Stomach smooth muscle (tissue), 2 donors: Measurements from ENCODE around the gene OR2D2.
"Not testable (repeated sequence)": the region's sequence is repeated elsewhere in the genome, so short reads cannot be mapped to it uniquely, and the experiment has no call there.

Source experiments
- H3K27ac ChIP-seq: one replicate; pipeline ENCODE4 v1.7.0; 2013; ENCODE audit warnings: mild to moderate bottlenecking, low read length, inconsistent platforms
- H3K27me3 ChIP-seq, 2 donors: one replicate each; pipeline ENCODE4 v1.7.0; 2013; ENCODE audit warnings: low read length in 2 of 2; ENCODE audit not compliant: insufficient read depth in 2 of 2, control insufficient read depth in 1 of 2
- H3K36me3 ChIP-seq, 2 donors: one replicate each; pipeline ENCODE4 v1.7.0; 2013; ENCODE audit warnings: low read length in 2 of 2; ENCODE audit not compliant: control insufficient read depth in 2 of 2, insufficient read depth in 2 of 2
- H3K4me1 ChIP-seq: one replicate; pipeline ENCODE4 v1.7.0; 2013; ENCODE audit warnings: low read length; ENCODE audit not compliant: control insufficient read depth, insufficient read depth
- H3K4me3 ChIP-seq, 2 donors: one replicate each; pipeline ENCODE4 v1.7.0; 2013; ENCODE audit warnings: low read length in 2 of 2
- H3K9ac ChIP-seq, 2 donors: one replicate each; pipeline ENCODE4 v1.7.0; 2013; ENCODE audit warnings: low read length in 2 of 2, mild to moderate bottlenecking in 1 of 2
- H3K9me3 ChIP-seq, 2 donors: one replicate each; pipeline ENCODE4 v1.7.0; 2013; ENCODE audit warnings: low read length in 2 of 2; ENCODE audit not compliant: control insufficient read depth in 2 of 2
- donor health status: healthy.
- donor health status: Pancreatic carcinoma.

The OR2D2 gene

GRCh38 chr11:6919698-6920097 is 27.4 kb upstream of the OR2D2 start:
- no peaks in the 10 kb centered on the region for H3K27me3 ChIP-seq
- no peak overlapping the region for H3K27ac ChIP-seq
- H3K4me3 ChIP-seq: no peak overlapping the region
- H3K4me1 ChIP-seq: no peaks in the 10 kb centered on the region
- H3K36me3 ChIP-seq: no peaks in the 10 kb centered on the region
- no peak overlapping the region for H3K9ac ChIP-seq
- H3K9me3 ChIP-seq: no peaks in the 10 kb centered on the region

GRCh38 chr11:6911948-6912347 is 19.6 kb upstream of the OR2D2 start:
- Histone ChIP-seq H3K36me3 (no peaks in the 10 kb centered on the region), H3K9ac (no peak overlapping the region), H3K9me3 (no peaks in the 10 kb centered on the region), H3K27me3 (no peaks in the 10 kb centered on the region), H3K4me1 (no peaks in the 10 kb centered on the region), H3K27ac (no peak overlapping the region), H3K4me3 (no peak overlapping the region)

GRCh38 chr11:6911378-6911777 is 19.1 kb upstream of the OR2D2 start:
- H3K27ac ChIP-seq: no peak overlapping the region
- H3K36me3 ChIP-seq: no peaks in the 10 kb centered on the region
- no peak overlapping the region for H3K4me3 ChIP-seq
- no peaks in the 10 kb centered on the region for H3K9me3 ChIP-seq
- H3K4me1 ChIP-seq: no peaks in the 10 kb centered on the region
- no peak overlapping the region for H3K9ac ChIP-seq
- no peaks in the 10 kb centered on the region for H3K27me3 ChIP-seq

- H3K4me3 ChIP-seq, H3K27me3 ChIP-seq, H3K4me1 ChIP-seq, H3K9me3 ChIP-seq, H3K36me3 ChIP-seq, H3K9ac ChIP-seq, H3K27ac ChIP-seq: not testable (repeated sequence)
Observed at GRCh38 chr11:6904804-6905203, 12.5 kb upstream of the OR2D2 start.

GRCh38 chr11:6900327-6900999 is 8.2 kb upstream of the OR2D2 start:
- no peak overlapping the region for H3K27ac ChIP-seq
- no peak overlapping the region for H3K4me3 ChIP-seq
- H3K9me3 ChIP-seq: no peaks in the 10 kb centered on the region
- no peaks in the 10 kb centered on the region for H3K4me1 ChIP-seq
- H3K36me3 ChIP-seq: no peaks in the 10 kb centered on the region
- no peaks in the 10 kb centered on the region for H3K27me3 ChIP-seq
- no peak overlapping the region for H3K9ac ChIP-seq

- no peak overlapping the region for H3K4me3 ChIP-seq
- H3K4me1 ChIP-seq: no peaks in the 10 kb centered on the region
- H3K36me3 ChIP-seq: no peaks in the 10 kb centered on the region
- H3K9me3 ChIP-seq: no peaks in the 10 kb centered on the region
- H3K27me3 ChIP-seq: no peaks in the 10 kb centered on the region
- H3K9ac ChIP-seq: no peak overlapping the region
- H3K27ac ChIP-seq: no peak overlapping the region
Observed at GRCh38 chr11:6898911-6899310, 6.6 kb upstream of the OR2D2 start.

- peaks cover 0 to 2% of the 10 kb centered on the region in 2 donors for H3K27me3 ChIP-seq
- H3K4me1 ChIP-seq: no peaks in the 10 kb centered on the region
- H3K9ac ChIP-seq: no peak overlapping the region
- no peaks in the 10 kb centered on the region for H3K9me3 ChIP-seq
- no peaks in the 10 kb centered on the region for H3K36me3 ChIP-seq
- no peak overlapping the region for H3K4me3 ChIP-seq
- H3K27ac ChIP-seq: no peak overlapping the region
Observed at GRCh38 chr11:6895010-6895409, 2.7 kb upstream of the OR2D2 start.

GRCh38 chr11:6894097-6894496 is 1.8 kb upstream of the OR2D2 start:
- Histone ChIP-seq H3K4me1 (no peaks in the 10 kb centered on the region), H3K36me3 (no peaks in the 10 kb centered on the region), H3K9me3 (no peaks in the 10 kb centered on the region), H3K9ac (no peak overlapping the region), H3K27ac (no peak overlapping the region), H3K4me3 (no peak overlapping the region), H3K27me3 (peaks cover 0 to 2% of the 10 kb centered on the region in 2 donors)

GRCh38 chr11:6889835-6890234 is 2.5 kb downstream of the OR2D2 start:
- no peak overlapping the region for H3K27ac ChIP-seq
- no peak overlapping the region for H3K4me3 ChIP-seq
- peaks cover 0 to 2% of the 10 kb centered on the region in 2 donors for H3K27me3 ChIP-seq
- H3K9me3 ChIP-seq: peaks cover 0 to 3% of the 10 kb centered on the region in 2 donors
- H3K4me1 ChIP-seq: no peaks in the 10 kb centered on the region
- no peak overlapping the region for H3K9ac ChIP-seq
- H3K36me3 ChIP-seq: no peaks in the 10 kb centered on the region

- H3K27ac ChIP-seq: no peak overlapping the region
- no peak overlapping the region for H3K4me3 ChIP-seq
- H3K36me3 ChIP-seq: no peaks in the 10 kb centered on the region
- peaks cover 0 to 3% of the 10 kb centered on the region in 2 donors for H3K9me3 ChIP-seq
- H3K27me3 ChIP-seq: peaks cover 0 to 2% of the 10 kb centered on the region in 2 donors
- H3K9ac ChIP-seq: no peak overlapping the region
- H3K4me1 ChIP-seq: no peaks in the 10 kb centered on the region
Observed at GRCh38 chr11:6888830-6889229, 3.5 kb downstream of the OR2D2 start.

- H3K27ac ChIP-seq, H3K9me3 ChIP-seq, H3K4me1 ChIP-seq, H3K9ac ChIP-seq, H3K27me3 ChIP-seq, H3K4me3 ChIP-seq, H3K36me3 ChIP-seq: not testable (repeated sequence)
Observed at GRCh38 chr11:6887711-6888110, 4.6 kb downstream of the OR2D2 start.
